ENCODE measurements around the gene PDE6C.

DNA sequence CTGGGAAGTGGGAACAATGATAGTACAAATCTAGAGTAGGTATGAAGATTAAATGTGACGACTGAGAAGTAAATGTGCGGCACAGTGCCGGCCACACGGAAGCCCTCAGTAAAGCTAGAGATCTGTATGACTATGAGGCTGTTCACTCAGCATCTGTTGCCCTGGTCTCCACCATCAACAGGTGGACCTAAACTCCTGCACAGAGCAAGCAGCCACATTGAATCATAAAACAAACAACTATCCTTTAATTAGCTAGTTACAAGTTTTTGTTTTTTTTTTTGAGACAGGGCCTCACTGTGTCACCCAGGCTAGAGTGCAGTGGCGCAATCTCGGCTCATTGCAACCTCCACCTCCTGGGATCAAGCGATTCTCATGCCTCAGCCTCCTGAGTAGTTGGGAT is 27.9 kb upstream of the PDE6C start:
- no peak for TF ChIP-seq POLR2A (IDR thresholded peaks at IDR 0.05; ENCODE audit: low read depth, low read length)
- TF ChIP-seq POLR2AphosphoS5 (IDR thresholded peaks at IDR 0.05; ENCODE audit: low read depth, low read length) = no peak
- no peak for TF ChIP-seq TAF1 (IDR thresholded peaks at IDR 0.05; ENCODE audit: borderline replicate concordance, low read depth, low read length)

All from GM12892 (cell line).